ENCODE measurements around the gene SIGLEC6.

DNA sequence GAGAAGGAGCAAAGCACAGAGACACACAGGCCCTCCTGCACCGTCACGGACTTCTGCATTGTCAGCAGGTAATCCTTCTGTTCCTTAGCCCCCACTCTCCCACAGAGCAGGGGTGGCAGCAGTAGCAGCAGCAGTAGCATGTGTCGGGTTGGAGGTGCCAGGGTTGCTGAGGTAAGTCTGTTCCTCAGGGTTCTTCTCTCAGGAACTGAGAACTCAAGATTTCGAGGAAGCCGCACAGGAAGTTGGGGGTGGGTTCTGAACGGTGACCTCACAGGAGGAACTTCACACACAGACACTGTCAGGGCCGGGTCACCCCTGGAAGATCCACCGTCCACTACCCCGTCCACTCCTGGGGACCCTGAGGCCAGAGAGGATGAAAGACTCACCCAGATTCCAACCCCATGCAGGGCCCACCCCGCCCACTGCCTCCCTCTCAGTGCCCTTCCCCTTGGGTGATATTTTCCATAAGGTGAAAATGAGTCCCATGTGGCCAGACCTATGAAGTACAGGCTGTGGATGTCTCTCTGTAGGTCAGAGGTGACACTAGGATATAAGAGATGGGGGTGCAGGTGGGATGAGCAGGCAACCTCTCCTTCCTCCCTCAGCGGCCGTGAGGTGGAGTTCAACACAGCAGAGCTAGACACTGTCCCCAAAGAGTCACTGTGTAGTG, 29.7 kb downstream of the SIGLEC6 start, which contains the start of gene SIGLEC12:
- TF ChIP-seq, protein P1, sequence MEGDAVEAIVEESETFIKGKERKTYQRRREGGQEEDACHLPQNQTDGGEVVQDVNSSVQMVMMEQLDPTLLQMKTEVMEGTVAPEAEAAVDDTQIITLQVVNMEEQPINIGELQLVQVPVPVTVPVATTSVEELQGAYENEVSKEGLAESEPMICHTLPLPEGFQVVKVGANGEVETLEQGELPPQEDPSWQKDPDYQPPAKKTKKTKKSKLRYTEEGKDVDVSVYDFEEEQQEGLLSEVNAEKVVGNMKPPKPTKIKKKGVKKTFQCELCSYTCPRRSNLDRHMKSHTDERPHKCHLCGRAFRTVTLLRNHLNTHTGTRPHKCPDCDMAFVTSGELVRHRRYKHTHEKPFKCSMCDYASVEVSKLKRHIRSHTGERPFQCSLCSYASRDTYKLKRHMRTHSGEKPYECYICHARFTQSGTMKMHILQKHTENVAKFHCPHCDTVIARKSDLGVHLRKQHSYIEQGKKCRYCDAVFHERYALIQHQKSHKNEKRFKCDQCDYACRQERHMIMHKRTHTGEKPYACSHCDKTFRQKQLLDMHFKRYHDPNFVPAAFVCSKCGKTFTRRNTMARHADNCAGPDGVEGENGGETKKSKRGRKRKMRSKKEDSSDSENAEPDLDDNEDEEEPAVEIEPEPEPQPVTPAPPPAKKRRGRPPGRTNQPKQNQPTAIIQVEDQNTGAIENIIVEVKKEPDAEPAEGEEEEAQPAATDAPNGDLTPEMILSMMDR (IDR thresholded peaks at IDR 0.05 in 4 of 5, conservative IDR thresholded peaks at IDR 0.05 in 1 of 5) = no peak
- TF ChIP-seq POLR2A (IDR thresholded peaks at IDR 0.05) = no peak
